ENCODE data around the gene CENPF. TPM values are rescaled to one million over a fixed set of nuclear protein-coding genes. Genes with fewer than 3 reads are reported as not detected.

The CENPF gene
- total and polyA plus RNA-seq, 2 of the 13 experiments (the other 11 are each of a cell fraction or from before 2014, with no cell fraction given), result 14.7 to 84.9 TPM

- TF ChIP-seq MXD1 (CRISPR knock-in tag; IDR thresholded peaks at IDR 0.05), result peak; percentile 76; the same call in 1 of the 2 replicates
- no peak for TF ChIP-seq HINFP (CRISPR knock-in tag; IDR thresholded peaks at IDR 0.05; ENCODE audit: low read depth)
- peak; percentile 58; the same call in 1 of the 2 replicates for TF ChIP-seq ETV6 (CRISPR knock-in tag; conservative IDR thresholded peaks at IDR 0.05)
- peak; percentile 82 for TF ChIP-seq JDP2 (CRISPR knock-in tag; IDR thresholded peaks at IDR 0.05; ENCODE audit: borderline replicate concordance)
- peak; percentile 98 for TF ChIP-seq DMAP1 (CRISPR knock-in tag; IDR thresholded peaks at IDR 0.05)
- peak; percentile 29; the same call in 1 of the 2 replicates for TF ChIP-seq BRD4 (CRISPR knock-in tag; IDR thresholded peaks at IDR 0.05)
- TF ChIP-seq KDM5A (IDR thresholded peaks at IDR 0.05; ENCODE audit: borderline replicate concordance, low read length), result peak; percentile 73; the same call in 1 of the 2 replicates
- no peak for TF ChIP-seq ZBED4 (CRISPR knock-in tag; IDR thresholded peaks at IDR 0.05; ENCODE audit: borderline replicate concordance)
- peak; percentile 55 for TF ChIP-seq POLR2AphosphoS5 (IDR thresholded peaks at IDR 0.05; ENCODE audit: low read depth, low read length)
- TF ChIP-seq ZNF841 (CRISPR knock-in tag; IDR thresholded peaks at IDR 0.05; ENCODE audit: borderline replicate concordance), result peak; percentile 97
- TF ChIP-seq ZNF503 (CRISPR knock-in tag; IDR thresholded peaks at IDR 0.05), result peak; percentile 39
- TF ChIP-seq FOXJ3 (CRISPR knock-in tag; IDR thresholded peaks at IDR 0.05; ENCODE audit: borderline replicate concordance), result peak; percentile 78; the same call in 1 of the 2 replicates
- no peak for TF ChIP-seq ZNF138 (CRISPR knock-in tag; IDR thresholded peaks at IDR 0.05; ENCODE audit: low read depth)
- TF ChIP-seq ZNF280B (CRISPR knock-in tag; IDR thresholded peaks at IDR 0.05; ENCODE audit: borderline replicate concordance), result 0 out of 2 replicates have a peak, but pooled peaks have one; percentile 48
- TF ChIP-seq SMAD3 (CRISPR knock-in tag; IDR thresholded peaks at IDR 0.05), result 0 out of 2 replicates have a peak, but pooled peaks have one; percentile 24
- peak; percentile 95 for TF ChIP-seq HDAC1 (CRISPR knock-in tag; IDR thresholded peaks at IDR 0.05)
- peak; percentile 35 for TF ChIP-seq SKI (IDR thresholded peaks at IDR 0.05; ENCODE audit: partially characterized antibody)
- TF ChIP-seq SMARCC2 (IDR thresholded peaks at IDR 0.05), result no peak
- no peak for TF ChIP-seq PCBP1 (IDR thresholded peaks at IDR 0.05; ENCODE audit: borderline replicate concordance, low read depth, low read length)
These were observed at the start of gene CENPF (continued) for GRCh38 chr1:214602764-214603657.
